ENCODE measurements around the gene TMEM245.
A peak's percentile ranks its signal among the peaks of the same experiment; 100 is the strongest.

TMEM245 gene

GRCh38 chr9:109149722-109150121, 30.0 kb upstream of the TMEM245 start:
- H3K27ac ChIP-seq: no peak overlapping the region
- TF ChIP-seq, protein P1, sequence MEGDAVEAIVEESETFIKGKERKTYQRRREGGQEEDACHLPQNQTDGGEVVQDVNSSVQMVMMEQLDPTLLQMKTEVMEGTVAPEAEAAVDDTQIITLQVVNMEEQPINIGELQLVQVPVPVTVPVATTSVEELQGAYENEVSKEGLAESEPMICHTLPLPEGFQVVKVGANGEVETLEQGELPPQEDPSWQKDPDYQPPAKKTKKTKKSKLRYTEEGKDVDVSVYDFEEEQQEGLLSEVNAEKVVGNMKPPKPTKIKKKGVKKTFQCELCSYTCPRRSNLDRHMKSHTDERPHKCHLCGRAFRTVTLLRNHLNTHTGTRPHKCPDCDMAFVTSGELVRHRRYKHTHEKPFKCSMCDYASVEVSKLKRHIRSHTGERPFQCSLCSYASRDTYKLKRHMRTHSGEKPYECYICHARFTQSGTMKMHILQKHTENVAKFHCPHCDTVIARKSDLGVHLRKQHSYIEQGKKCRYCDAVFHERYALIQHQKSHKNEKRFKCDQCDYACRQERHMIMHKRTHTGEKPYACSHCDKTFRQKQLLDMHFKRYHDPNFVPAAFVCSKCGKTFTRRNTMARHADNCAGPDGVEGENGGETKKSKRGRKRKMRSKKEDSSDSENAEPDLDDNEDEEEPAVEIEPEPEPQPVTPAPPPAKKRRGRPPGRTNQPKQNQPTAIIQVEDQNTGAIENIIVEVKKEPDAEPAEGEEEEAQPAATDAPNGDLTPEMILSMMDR (conservative IDR thresholded peaks at IDR 0.05): no peak
- no peak for TF ChIP-seq ZFX (IDR thresholded peaks at IDR 0.05)

GRCh38 chr9:109149089-109149488, 29.3 kb upstream of the TMEM245 start:
- TF ChIP-seq ZFX (IDR thresholded peaks at IDR 0.05): no peak
- TF ChIP-seq, protein P1 (conservative IDR thresholded peaks at IDR 0.05): no peak
- no peak overlapping the region for H3K27ac ChIP-seq

DNA sequence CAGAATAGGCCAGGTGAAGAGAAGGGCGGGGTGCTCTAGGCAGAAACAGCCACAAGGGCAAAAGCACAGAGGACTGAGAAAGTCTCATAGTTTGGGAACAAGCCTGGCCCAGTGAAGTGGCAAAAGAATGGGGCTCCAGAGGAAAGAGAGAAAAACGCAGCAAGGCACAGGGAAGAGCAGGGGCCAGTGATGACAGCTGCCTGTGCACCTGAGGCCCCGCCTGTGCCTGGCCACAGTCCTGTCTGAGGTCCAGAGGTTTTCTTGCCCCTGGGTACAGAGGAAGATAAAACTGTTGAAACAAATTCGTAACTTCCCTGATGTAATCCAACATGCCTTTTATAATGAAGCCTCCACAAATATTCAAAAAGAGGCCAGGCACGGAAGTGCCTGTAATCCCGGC, 25.3 kb upstream of the TMEM245 start:
- TF ChIP-seq, protein P1 (conservative IDR thresholded peaks at IDR 0.05): no peak
- no peak for TF ChIP-seq ZFX (IDR thresholded peaks at IDR 0.05)
- H3K27ac ChIP-seq: no peak overlapping the region

- TF ChIP-seq, protein P1 (conservative IDR thresholded peaks at IDR 0.05): peak; percentile 52
- TF ChIP-seq ZFX (IDR thresholded peaks at IDR 0.05): no peak
- H3K27ac ChIP-seq: no peak overlapping the region
Measured at GRCh38 chr9:109143881-109144562, 24.3 kb upstream of the TMEM245 start.

DNA sequence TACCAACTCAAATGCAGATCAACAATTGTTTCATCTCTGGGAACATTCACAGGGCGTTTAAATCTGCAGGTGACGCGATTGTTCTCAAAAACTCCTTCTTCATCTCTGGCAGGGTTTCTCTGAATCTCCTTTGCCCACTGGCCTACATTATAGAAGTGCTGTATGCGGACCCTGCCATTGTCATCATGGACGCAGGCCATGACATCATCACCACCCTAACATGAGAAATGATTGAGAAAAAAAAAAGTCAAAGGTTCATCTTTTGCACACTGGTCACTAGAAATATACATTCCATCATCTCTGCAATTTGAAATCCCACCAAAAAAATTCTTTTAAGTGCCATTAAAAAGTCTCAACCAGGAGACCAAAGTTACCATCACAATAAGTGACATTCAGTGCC, 21.6 kb upstream of the TMEM245 start:
- no peak overlapping the region for H3K27ac ChIP-seq
- TF ChIP-seq, protein P1 (conservative IDR thresholded peaks at IDR 0.05): no peak
- TF ChIP-seq ZFX (IDR thresholded peaks at IDR 0.05): no peak

DNA sequence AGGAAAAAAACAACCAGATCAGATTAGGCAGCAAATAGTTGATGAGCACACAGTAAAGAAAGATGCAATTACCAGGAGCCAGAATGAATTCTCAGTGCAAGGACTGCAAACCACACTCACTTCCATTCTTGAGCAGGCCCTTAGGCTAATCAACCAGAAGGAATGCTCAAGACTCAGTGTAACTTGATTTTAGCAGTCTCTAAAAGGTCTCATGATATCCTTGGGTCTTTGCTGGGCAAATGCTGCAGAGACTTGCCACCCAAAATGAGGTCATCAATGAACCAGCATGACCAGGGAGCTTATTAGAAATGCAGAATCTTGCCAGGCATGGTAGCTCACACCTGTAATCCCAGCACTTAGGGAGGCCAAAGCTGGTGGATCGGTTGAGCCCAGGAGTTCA, 20.1 kb upstream of the TMEM245 start:
- no peak for TF ChIP-seq ZFX (IDR thresholded peaks at IDR 0.05)
- TF ChIP-seq, protein P1 (conservative IDR thresholded peaks at IDR 0.05): no peak
- no peak overlapping the region for H3K27ac ChIP-seq

- TF ChIP-seq, protein P1 (conservative IDR thresholded peaks at IDR 0.05): no peak
- no peak for TF ChIP-seq ZFX (IDR thresholded peaks at IDR 0.05)
- H3K27ac ChIP-seq: no peak overlapping the region
Measured at GRCh38 chr9:109138421-109138820, 18.7 kb upstream of the TMEM245 start.

Data from C4-2B (cell line).